ENCODE data around the gene DUSP6. TPM values are rescaled to one million over a fixed set of nuclear protein-coding genes. Genes with fewer than 3 reads are reported as not detected.

DUSP6 gene
- total and polyA plus RNA-seq, 2 of the 13 experiments (the other 11 are each of a cell fraction or from before 2014, with no cell fraction given), result 40.9 to 161 TPM

GRCh38 chr12:89395712-89396111 is 43.4 kb upstream of the DUSP6 start (continued):
- TF ChIP-seq ZBTB2 (CRISPR knock-in tag; IDR thresholded peaks at IDR 0.05; ENCODE audit: low read depth) (no peak), FOXP1 (IDR thresholded peaks at IDR 0.05) (no peak), FOXP1 (CRISPR knock-in tag; IDR thresholded peaks at IDR 0.05) (0 out of 2 replicates have a peak, but pooled peaks have one; percentile 44), LBX2 (CRISPR knock-in tag; IDR thresholded peaks at IDR 0.05; ENCODE audit: borderline replicate concordance) (no peak), ASH2L (IDR thresholded peaks at IDR 0.05; ENCODE audit: insufficient read length, low read depth, low read length) (no peak), HMG20A (CRISPR knock-in tag; IDR thresholded peaks at IDR 0.05; ENCODE audit: borderline replicate concordance) (0 out of 2 replicates have a peak, but pooled peaks have one; percentile 12), SOX5 (CRISPR knock-in tag; IDR thresholded peaks at IDR 0.05; ENCODE audit: borderline replicate concordance) (peak; percentile 42; the same call in 1 of the 2 replicates), SAP130 (CRISPR knock-in tag; IDR thresholded peaks at IDR 0.05; ENCODE audit: low read depth) (peak; percentile 41), NFKB2 (CRISPR knock-in tag; IDR thresholded peaks at IDR 0.05; ENCODE audit: borderline replicate concordance) (no peak), FOXP4 (CRISPR knock-in tag; IDR thresholded peaks at IDR 0.05) (0 out of 2 replicates have a peak, but pooled peaks have one; percentile 13), ZKSCAN1 (IDR thresholded peaks at IDR 0.05; ENCODE audit: low read length) (no peak), ZMYM2 (CRISPR knock-in tag; IDR thresholded peaks at IDR 0.05) (no peak), HBP1 (CRISPR knock-in tag; IDR thresholded peaks at IDR 0.05; ENCODE audit: low read depth) (no peak), MED1 (CRISPR knock-in tag; IDR thresholded peaks at IDR 0.05) (peak; percentile 45; the same call in 1 of the 2 replicates)
- TF ChIP-seq, protein P1, sequence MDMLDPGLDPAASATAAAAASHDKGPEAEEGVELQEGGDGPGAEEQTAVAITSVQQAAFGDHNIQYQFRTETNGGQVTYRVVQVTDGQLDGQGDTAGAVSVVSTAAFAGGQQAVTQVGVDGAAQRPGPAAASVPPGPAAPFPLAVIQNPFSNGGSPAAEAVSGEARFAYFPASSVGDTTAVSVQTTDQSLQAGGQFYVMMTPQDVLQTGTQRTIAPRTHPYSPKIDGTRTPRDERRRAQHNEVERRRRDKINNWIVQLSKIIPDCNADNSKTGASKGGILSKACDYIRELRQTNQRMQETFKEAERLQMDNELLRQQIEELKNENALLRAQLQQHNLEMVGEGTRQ (IDR thresholded peaks at IDR 0.05; ENCODE audit: low read depth, low read length), result no peak
- TF ChIP-seq, protein P1 (CRISPR knock-in tag; IDR thresholded peaks at IDR 0.05; ENCODE audit: borderline replicate concordance), result no peak
- TF ChIP-seq, protein P2, sequence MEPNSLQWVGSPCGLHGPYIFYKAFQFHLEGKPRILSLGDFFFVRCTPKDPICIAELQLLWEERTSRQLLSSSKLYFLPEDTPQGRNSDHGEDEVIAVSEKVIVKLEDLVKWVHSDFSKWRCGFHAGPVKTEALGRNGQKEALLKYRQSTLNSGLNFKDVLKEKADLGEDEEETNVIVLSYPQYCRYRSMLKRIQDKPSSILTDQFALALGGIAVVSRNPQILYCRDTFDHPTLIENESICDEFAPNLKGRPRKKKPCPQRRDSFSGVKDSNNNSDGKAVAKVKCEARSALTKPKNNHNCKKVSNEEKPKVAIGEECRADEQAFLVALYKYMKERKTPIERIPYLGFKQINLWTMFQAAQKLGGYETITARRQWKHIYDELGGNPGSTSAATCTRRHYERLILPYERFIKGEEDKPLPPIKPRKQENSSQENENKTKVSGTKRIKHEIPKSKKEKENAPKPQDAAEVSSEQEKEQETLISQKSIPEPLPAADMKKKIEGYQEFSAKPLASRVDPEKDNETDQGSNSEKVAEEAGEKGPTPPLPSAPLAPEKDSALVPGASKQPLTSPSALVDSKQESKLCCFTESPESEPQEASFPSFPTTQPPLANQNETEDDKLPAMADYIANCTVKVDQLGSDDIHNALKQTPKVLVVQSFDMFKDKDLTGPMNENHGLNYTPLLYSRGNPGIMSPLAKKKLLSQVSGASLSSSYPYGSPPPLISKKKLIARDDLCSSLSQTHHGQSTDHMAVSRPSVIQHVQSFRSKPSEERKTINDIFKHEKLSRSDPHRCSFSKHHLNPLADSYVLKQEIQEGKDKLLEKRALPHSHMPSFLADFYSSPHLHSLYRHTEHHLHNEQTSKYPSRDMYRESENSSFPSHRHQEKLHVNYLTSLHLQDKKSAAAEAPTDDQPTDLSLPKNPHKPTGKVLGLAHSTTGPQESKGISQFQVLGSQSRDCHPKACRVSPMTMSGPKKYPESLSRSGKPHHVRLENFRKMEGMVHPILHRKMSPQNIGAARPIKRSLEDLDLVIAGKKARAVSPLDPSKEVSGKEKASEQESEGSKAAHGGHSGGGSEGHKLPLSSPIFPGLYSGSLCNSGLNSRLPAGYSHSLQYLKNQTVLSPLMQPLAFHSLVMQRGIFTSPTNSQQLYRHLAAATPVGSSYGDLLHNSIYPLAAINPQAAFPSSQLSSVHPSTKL (CRISPR knock-in tag; IDR thresholded peaks at IDR 0.05), result peak; percentile 41; the same call in 1 of the 2 replicates
- TF ChIP-seq, protein P3, sequence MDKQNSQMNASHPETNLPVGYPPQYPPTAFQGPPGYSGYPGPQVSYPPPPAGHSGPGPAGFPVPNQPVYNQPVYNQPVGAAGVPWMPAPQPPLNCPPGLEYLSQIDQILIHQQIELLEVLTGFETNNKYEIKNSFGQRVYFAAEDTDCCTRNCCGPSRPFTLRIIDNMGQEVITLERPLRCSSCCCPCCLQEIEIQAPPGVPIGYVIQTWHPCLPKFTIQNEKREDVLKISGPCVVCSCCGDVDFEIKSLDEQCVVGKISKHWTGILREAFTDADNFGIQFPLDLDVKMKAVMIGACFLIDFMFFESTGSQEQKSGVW (CRISPR knock-in tag; IDR thresholded peaks at IDR 0.05; ENCODE audit: borderline replicate concordance), result no peak
